Fibroblast of lung (primary cell): ENCODE results near the gene PLEKHA5. TPM values are rescaled to one million over a fixed set of nuclear protein-coding genes. Genes with fewer than 3 reads are reported as not detected.

Experiments used
- DNase-seq, 2 donors: peaks; one replicate each; pipeline versions ENCODE4 v3.0.0 to v3.0.0-alpha.2; 2010; ENCODE audit warnings: low read depth in 2 of 2
- H2AFZ ChIP-seq: 2 replicates; pipeline ENCODE4 v1.5.1; 2012; ENCODE audit warnings: low read length, control low read depth, inconsistent platforms
- H3K27ac ChIP-seq: 2 replicates; pipeline ENCODE4 v1.5.1; 2011; ENCODE audit warnings: low read length, control low read depth; ENCODE audit not compliant: insufficient read depth
- H3K27me3 ChIP-seq: 2 replicates; pipeline ENCODE4 v1.5.1; 2011; ENCODE audit warnings: mild to moderate bottlenecking, low read length; ENCODE audit not compliant: control insufficient read depth, insufficient read depth
- H3K36me3 ChIP-seq: 2 replicates; pipeline ENCODE4 v1.5.1; 2011; ENCODE audit warnings: low read length; ENCODE audit not compliant: control insufficient read depth, insufficient read depth
- H3K4me1 ChIP-seq: 2 replicates; pipeline ENCODE4 v1.5.1; 2011; ENCODE audit warnings: low read length; ENCODE audit not compliant: control insufficient read depth, insufficient read depth; ENCODE audit errors: extremely low read depth
- H3K4me2 ChIP-seq: 2 replicates; pipeline ENCODE4 v1.5.1; 2011; ENCODE audit warnings: low read length, control low read depth; ENCODE audit not compliant: insufficient read depth; ENCODE audit errors: extremely low read depth
- H3K4me3 ChIP-seq, 4 experiments: fragments of 200-600 bp in 1 of 4; sonication (generic) in 1 of 4; replicated peaks in 1 of 4; 2 replicates each; pipeline ENCODE4 v1.5.1; 2011 to 2016; ENCODE audit warnings: low read length in 4 of 4, low read depth in 3 of 4, mild to moderate bottlenecking in 3 of 4, control low read depth in 2 of 4, inconsistent platforms in 1 of 4, mixed read lengths in 1 of 4; ENCODE audit not compliant: insufficient read depth in 1 of 4; ENCODE audit errors: control extremely low read depth in 1 of 4
- H3K79me2 ChIP-seq: 2 replicates; pipeline ENCODE4 v1.5.1; 2012; ENCODE audit warnings: mild to moderate bottlenecking, low read length, inconsistent platforms; ENCODE audit not compliant: control insufficient read depth, insufficient read depth
- H3K9ac ChIP-seq: 2 replicates; pipeline ENCODE4 v1.5.1; 2011; ENCODE audit warnings: mild to moderate bottlenecking, low read length, control low read depth; ENCODE audit not compliant: insufficient read depth
- H3K9me3 ChIP-seq: 2 replicates; pipeline ENCODE4 v1.5.1; 2012; ENCODE audit warnings: low read depth, low read length; ENCODE audit not compliant: control insufficient read depth, insufficient read depth
- H4K20me1 ChIP-seq: 2 replicates; pipeline ENCODE4 v1.5.1; 2011; ENCODE audit warnings: low read length; ENCODE audit not compliant: control insufficient read depth, insufficient read depth; ENCODE audit errors: extremely low read depth
- EZH2 ChIP-seq: IDR thresholded peaks from 2 replicates; pipeline ENCODE4 v1.5.1; 2012; ENCODE audit warnings: low read length, control low read depth, mild to moderate bottlenecking; ENCODE audit errors: missing control alignments
- polyA plus RNA-seq, 2 donors: library from polyadenylated mRNA; depleted of rRNA in 1 of 2; stranded (reverse) in 1 of 2; unstranded in 1 of 2; fragments of >200 nt; gene quantifications; 2 replicates each; pipeline ENCODE4 v1.2.1, GENCODE V29; 2011 to 2012; ENCODE audit warnings: missing spikeins in 1 of 2
- total RNA-seq: library from RNA; depleted of rRNA; stranded (reverse); fragments of >200 nt; gene quantifications from 2 replicates; pipeline ENCODE4 v1.2.1, GENCODE V29; 2014
- TF ChIP-seq, protein P1 (sequence below), 2 donors: IDR thresholded peaks in 1 of 2; conservative IDR thresholded peaks in 1 of 2; 1 replicate in 1 of 2; 2 replicates in 1 of 2; pipeline ENCODE4 v1.5.1; 2011 to 2012; ENCODE audit warnings: low read length in 2 of 2, control low read depth in 1 of 2, inconsistent platforms in 1 of 2, low read depth in 1 of 2, mild to moderate bottlenecking in 1 of 2

The PLEKHA5 gene
- total and polyA plus RNA-seq, 2 donors (not counting 1 experiment from before 2014, with no cell fraction given), result 15.5 to 50.4 TPM

DNA sequence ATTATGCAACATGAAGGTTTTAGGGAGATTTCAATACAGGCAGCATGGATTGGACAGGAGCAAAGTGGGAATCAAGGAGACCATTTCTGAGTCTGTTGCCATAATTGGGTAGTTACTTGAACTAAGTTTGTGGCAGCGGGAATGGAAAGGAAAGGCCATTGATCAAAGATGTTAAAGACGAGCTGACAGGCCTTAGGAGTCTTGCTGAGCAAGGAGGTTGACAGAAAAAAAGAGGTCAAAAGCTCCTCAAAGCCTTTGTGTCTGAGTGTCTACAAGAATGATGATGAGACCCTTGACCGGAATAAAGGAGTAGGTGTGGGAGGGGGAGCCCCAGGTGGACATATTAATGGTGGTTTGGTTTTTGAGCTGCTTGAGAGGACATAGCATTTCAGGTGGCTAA lies 9.4 kb downstream of the PLEKHA5 start:
- no peak overlapping the region for H3K4me3 ChIP-seq
- no peaks in the 10 kb centered on the region for H3K9me3 ChIP-seq
- no peaks in the 10 kb centered on the region for H3K36me3 ChIP-seq
- H3K4me1 ChIP-seq, result no peaks in the 10 kb centered on the region
- no peak overlapping the region for H3K9ac ChIP-seq
- H3K27me3 ChIP-seq, result no peaks in the 10 kb centered on the region
- H3K4me2 ChIP-seq, result no peak overlapping the region
- H2AFZ ChIP-seq, result no peak overlapping the region
- H3K27ac ChIP-seq, result no peak overlapping the region
- TF ChIP-seq, protein P1, sequence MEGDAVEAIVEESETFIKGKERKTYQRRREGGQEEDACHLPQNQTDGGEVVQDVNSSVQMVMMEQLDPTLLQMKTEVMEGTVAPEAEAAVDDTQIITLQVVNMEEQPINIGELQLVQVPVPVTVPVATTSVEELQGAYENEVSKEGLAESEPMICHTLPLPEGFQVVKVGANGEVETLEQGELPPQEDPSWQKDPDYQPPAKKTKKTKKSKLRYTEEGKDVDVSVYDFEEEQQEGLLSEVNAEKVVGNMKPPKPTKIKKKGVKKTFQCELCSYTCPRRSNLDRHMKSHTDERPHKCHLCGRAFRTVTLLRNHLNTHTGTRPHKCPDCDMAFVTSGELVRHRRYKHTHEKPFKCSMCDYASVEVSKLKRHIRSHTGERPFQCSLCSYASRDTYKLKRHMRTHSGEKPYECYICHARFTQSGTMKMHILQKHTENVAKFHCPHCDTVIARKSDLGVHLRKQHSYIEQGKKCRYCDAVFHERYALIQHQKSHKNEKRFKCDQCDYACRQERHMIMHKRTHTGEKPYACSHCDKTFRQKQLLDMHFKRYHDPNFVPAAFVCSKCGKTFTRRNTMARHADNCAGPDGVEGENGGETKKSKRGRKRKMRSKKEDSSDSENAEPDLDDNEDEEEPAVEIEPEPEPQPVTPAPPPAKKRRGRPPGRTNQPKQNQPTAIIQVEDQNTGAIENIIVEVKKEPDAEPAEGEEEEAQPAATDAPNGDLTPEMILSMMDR (conservative IDR thresholded peaks at IDR 0.05 in 1 of 2, IDR thresholded peaks at IDR 0.05 in 1 of 2; ENCODE audit: low read depth in 1 of 2, low read length in 2 of 2), result no peak
- no peak for DNase-seq
- H3K79me2 ChIP-seq, result peaks cover 7% of the 10 kb centered on the region
- H4K20me1 ChIP-seq, result no peaks in the 10 kb centered on the region

DNA sequence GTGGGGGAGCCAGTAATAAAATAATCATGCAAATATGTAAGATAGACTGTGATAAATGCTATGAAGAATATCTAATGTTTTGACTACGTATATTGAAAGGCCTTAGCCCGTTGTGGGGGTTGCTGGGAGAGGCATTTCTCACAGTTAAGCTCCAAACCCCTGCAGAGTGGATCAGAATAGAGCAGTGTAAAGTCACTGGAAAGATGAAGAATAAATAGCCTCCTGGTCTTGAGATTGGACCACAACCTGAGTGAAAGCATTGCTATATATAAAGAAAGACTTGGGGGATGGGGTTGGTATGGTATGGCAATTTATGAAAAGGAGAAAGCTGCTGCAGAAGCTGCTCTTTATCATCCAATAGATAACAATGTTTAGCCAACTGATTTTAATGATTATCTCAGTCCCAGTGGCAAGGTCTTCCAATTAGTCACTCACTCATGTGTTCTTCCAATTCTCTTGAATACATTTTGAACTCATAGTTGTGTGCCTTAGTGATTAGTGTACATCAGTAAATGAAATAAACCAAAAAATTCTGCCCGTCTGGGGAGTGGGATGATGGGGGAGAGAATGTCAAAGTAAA lies 10.2 kb downstream of the PLEKHA5 start:
- H3K27me3 ChIP-seq, result no peaks in the 10 kb centered on the region
- H3K9me3 ChIP-seq, result no peaks in the 10 kb centered on the region
- no peak overlapping the region for H2AFZ ChIP-seq
- H3K4me3 ChIP-seq, result no peak overlapping the region
- no peaks in the 10 kb centered on the region for H4K20me1 ChIP-seq
- H3K36me3 ChIP-seq, result no peaks in the 10 kb centered on the region
- no peak overlapping the region for H3K4me2 ChIP-seq
- H3K9ac ChIP-seq, result no peak overlapping the region
- peak in 1 of 2 donors; percentile 30 for DNase-seq
- TF ChIP-seq, protein P1 (conservative IDR thresholded peaks at IDR 0.05 in 1 of 2, IDR thresholded peaks at IDR 0.05 in 1 of 2; ENCODE audit: low read depth in 1 of 2, low read length in 2 of 2), result no peak
- TF ChIP-seq EZH2, result no peak
- H3K79me2 ChIP-seq, result peaks cover 6% of the 10 kb centered on the region
- H3K27ac ChIP-seq, result no peak overlapping the region
- no peaks in the 10 kb centered on the region for H3K4me1 ChIP-seq

DNA sequence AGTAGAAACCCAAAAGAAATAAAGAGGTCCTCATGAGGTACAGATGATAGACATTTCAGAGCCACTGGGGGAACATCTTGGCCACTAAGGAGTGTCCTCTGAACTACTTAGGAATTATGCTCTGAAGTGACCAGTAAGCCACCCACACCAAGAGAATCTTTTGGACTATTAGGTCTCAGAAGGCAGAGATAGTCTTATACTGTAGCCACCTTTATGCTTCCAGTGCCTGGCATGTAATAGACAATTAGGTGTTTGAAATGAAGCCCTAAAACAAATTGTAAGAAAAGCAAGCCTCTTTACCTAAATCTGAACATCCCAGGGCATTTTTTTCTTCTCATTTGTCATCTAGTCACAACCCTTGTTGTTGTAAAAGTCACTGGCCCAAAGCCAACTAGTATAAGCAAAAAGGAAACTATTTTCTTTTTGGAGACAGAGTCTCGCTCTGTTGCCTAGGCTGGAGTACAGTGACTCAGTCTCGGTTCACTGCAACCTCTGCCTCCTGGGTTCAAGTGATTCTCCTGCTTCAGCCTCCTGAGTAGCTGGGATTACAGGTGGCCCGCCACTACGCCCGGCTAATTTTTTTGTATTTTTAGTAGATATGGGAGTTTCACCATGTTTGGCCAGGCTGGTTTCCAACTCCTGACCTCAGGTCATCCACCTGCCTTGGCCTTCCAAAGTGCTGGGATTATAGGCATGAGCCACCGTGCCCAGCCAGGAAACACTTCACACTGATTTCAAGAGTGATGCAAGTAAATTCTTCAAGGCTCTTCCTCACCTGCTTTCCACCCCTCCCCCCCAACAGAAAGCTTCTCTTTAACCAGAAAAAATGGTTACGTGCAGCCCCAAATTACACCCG lies 11.1 kb downstream of the PLEKHA5 start:
- Histone ChIP-seq H3K4me2 (no peak overlapping the region), H3K4me3 (no peak overlapping the region), H3K27me3 (no peaks in the 10 kb centered on the region), H3K36me3 (no peaks in the 10 kb centered on the region), H3K9ac (no peak overlapping the region), H4K20me1 (no peaks in the 10 kb centered on the region), H3K79me2 (peaks cover 4% of the 10 kb centered on the region), H3K27ac (no peak overlapping the region), H2AFZ (no peak overlapping the region), H3K4me1 (no peaks in the 10 kb centered on the region), H3K9me3 (no peaks in the 10 kb centered on the region)
- no peak for TF ChIP-seq EZH2
- TF ChIP-seq, protein P1 (conservative IDR thresholded peaks at IDR 0.05 in 1 of 2, IDR thresholded peaks at IDR 0.05 in 1 of 2; ENCODE audit: low read depth in 1 of 2, low read length in 2 of 2), result no peak
- DNase-seq, result peak in 1 of 2 donors; percentile 33
